ENCODE measurements around the gene KCNQ1.

Gene KCNQ1

DNA sequence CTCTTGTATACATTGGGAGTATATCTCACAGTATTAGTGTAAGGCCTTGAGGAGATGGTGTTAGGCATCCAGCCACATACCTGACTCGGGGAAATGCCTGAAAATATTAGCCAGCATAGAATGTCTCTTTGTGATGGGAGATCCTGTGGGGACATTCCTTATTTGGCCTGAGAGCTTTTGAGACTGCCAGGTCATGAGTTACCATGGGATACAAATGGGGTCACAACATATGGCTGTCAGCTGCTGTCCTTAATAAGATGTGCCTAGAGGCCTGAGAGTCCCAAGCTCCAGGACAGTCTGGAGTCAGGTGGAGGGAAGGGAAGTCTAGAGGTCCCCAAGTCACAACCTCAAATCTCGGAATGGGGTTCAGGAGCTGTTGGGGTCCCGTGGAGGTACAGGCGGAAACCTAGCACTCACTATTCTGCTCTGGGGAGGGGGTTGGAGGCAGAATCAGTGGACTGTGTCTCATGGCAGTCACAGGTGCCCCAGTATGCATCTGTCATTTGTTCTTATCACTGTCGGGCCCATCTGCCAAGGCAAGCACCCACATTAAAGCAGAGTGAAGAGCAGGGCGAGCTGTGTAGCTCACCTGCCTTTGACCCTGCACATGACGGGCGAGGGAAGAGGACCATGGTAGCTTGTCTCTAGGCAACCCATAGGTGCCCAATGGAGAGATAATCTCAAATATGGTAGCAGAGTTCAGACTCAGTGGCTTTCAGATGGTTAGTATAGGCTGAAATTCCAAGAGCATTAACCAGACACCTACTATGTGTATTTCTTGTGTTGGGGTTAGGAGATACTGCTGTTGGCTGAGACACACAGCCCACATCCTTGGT lies 225.0 kb downstream of the KCNQ1 start:
- H3K9me2 ChIP-seq (replicated peaks; ENCODE audit: insufficient read depth, low read length): no peaks in the 10 kb centered on the region
- no peaks in the 10 kb centered on the region for H3F3A ChIP-seq (ENCODE audit: insufficient read depth)
- no peaks in the 10 kb centered on the region for H3K79me2 ChIP-seq (ENCODE audit: insufficient read depth, low read length)
- H3K4me2 ChIP-seq (ENCODE audit: low read depth, low read length, poor library complexity, severe bottlenecking): no peak overlapping the region
- no peak overlapping the region for H3K27ac ChIP-seq (ENCODE audit: low read depth, low read length)
- H3K27me3 ChIP-seq (ENCODE audit: low read length): no peaks in the 10 kb centered on the region
- no peaks in the 10 kb centered on the region for H4K20me1 ChIP-seq (ENCODE audit: low read depth, low read length)
- H2AFZ ChIP-seq (ENCODE audit: low read depth, low read length, severe bottlenecking): no peak overlapping the region
- no peaks in the 10 kb centered on the region for H3K36me3 ChIP-seq (ENCODE audit: low read length)
- H3K4me3 ChIP-seq (ENCODE audit: insufficient read depth, low read length, poor library complexity, severe bottlenecking): no peak overlapping the region
- no peak for TF ChIP-seq EZH2phosphoT487 (conservative IDR thresholded peaks at IDR 0.05; ENCODE audit: low read length)
- TF ChIP-seq, protein P1, sequence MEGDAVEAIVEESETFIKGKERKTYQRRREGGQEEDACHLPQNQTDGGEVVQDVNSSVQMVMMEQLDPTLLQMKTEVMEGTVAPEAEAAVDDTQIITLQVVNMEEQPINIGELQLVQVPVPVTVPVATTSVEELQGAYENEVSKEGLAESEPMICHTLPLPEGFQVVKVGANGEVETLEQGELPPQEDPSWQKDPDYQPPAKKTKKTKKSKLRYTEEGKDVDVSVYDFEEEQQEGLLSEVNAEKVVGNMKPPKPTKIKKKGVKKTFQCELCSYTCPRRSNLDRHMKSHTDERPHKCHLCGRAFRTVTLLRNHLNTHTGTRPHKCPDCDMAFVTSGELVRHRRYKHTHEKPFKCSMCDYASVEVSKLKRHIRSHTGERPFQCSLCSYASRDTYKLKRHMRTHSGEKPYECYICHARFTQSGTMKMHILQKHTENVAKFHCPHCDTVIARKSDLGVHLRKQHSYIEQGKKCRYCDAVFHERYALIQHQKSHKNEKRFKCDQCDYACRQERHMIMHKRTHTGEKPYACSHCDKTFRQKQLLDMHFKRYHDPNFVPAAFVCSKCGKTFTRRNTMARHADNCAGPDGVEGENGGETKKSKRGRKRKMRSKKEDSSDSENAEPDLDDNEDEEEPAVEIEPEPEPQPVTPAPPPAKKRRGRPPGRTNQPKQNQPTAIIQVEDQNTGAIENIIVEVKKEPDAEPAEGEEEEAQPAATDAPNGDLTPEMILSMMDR (IDR thresholded peaks at IDR 0.05; ENCODE audit: insufficient read depth, low read length, poor library complexity, severe bottlenecking): no peak
- no peak overlapping the region for H3K9ac ChIP-seq (ENCODE audit: low read length)
- H3K9me3 ChIP-seq (ENCODE audit: insufficient read depth, low read length): no peaks in the 10 kb centered on the region

DNA sequence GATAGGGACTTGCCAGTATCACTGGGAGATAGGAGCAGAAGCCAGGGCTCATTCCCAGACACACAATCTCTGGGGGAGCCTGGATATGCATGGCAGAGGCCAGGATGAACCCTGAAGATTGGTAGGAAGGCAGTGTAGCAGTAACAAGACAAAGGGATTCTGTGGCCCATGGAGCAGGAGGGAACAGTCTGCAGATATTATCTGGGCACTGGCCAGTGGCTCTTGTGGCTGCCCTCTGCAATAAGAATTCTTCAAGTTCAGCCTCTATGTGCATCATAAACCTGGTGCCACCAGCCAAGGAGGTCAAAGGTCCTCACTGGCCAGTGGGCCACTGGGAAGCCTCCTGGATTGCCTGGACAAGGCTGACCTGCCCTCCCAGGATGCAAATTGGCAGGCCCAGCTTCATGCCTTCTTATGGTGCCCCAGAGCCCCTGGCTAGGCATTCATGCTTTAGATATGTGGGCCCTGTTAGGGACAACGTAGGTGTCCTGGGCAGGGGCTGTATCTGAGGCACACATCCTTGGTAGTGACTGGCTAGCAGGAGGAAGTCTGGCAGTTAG lies 225.8 kb downstream of the KCNQ1 start:
- H3K27ac ChIP-seq (ENCODE audit: low read depth, low read length): no peak overlapping the region
- H3K9ac ChIP-seq (ENCODE audit: low read length): no peak overlapping the region
- no peaks in the 10 kb centered on the region for H3K9me2 ChIP-seq (replicated peaks; ENCODE audit: insufficient read depth, low read length)
- TF ChIP-seq EZH2phosphoT487 (conservative IDR thresholded peaks at IDR 0.05; ENCODE audit: low read length): no peak
- TF ChIP-seq, protein P1 (IDR thresholded peaks at IDR 0.05; ENCODE audit: insufficient read depth, low read length, poor library complexity, severe bottlenecking): no peak
- no peak overlapping the region for H3K4me3 ChIP-seq (ENCODE audit: insufficient read depth, low read length, poor library complexity, severe bottlenecking)
- no peaks in the 10 kb centered on the region for H3K36me3 ChIP-seq (ENCODE audit: low read length)
- H2AFZ ChIP-seq (ENCODE audit: low read depth, low read length, severe bottlenecking): no peak overlapping the region
- no peak overlapping the region for H3K4me2 ChIP-seq (ENCODE audit: low read depth, low read length, poor library complexity, severe bottlenecking)
- H3K27me3 ChIP-seq (ENCODE audit: low read length): no peaks in the 10 kb centered on the region
- no peaks in the 10 kb centered on the region for H4K20me1 ChIP-seq (ENCODE audit: low read depth, low read length)
- H3F3A ChIP-seq (ENCODE audit: insufficient read depth): no peaks in the 10 kb centered on the region
- H3K9me3 ChIP-seq (ENCODE audit: insufficient read depth, low read length): no peaks in the 10 kb centered on the region
- no peaks in the 10 kb centered on the region for H3K79me2 ChIP-seq (ENCODE audit: insufficient read depth, low read length)

DNA sequence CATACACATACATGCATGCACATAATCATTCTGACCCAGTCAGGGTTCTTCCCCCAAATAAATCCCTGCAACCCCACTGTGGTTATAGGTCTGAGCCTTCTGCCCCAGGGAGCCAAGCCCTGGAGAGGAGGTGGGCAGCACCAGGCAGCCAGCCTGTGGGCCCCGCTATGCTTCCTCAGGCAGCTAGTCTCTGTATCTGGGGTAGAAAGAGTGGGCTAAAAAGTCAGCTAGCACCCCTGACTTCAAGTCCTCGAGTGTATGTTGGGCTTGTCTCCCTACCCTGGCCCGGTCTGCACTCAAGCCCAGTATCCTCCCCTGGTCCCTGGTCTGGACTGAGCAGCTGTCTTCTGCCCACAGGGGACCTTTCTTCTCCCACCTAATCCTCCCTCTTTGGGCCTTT lies 226.9 kb downstream of the KCNQ1 start:
- TF ChIP-seq, protein P1 (IDR thresholded peaks at IDR 0.05; ENCODE audit: insufficient read depth, low read length, poor library complexity, severe bottlenecking): no peak
- TF ChIP-seq EZH2phosphoT487 (conservative IDR thresholded peaks at IDR 0.05; ENCODE audit: low read length): no peak
- no peak overlapping the region for H3K4me2 ChIP-seq (ENCODE audit: low read depth, low read length, poor library complexity, severe bottlenecking)
- no peak overlapping the region for H3K4me3 ChIP-seq (ENCODE audit: insufficient read depth, low read length, poor library complexity, severe bottlenecking)
- no peaks in the 10 kb centered on the region for H3K79me2 ChIP-seq (ENCODE audit: insufficient read depth, low read length)
- H3K36me3 ChIP-seq (ENCODE audit: low read length): no peaks in the 10 kb centered on the region
- no peak overlapping the region for H3K9ac ChIP-seq (ENCODE audit: low read length)
- no peaks in the 10 kb centered on the region for H3F3A ChIP-seq (ENCODE audit: insufficient read depth)
- H3K27ac ChIP-seq (ENCODE audit: low read depth, low read length): no peak overlapping the region
- H3K9me3 ChIP-seq (ENCODE audit: insufficient read depth, low read length): no peaks in the 10 kb centered on the region
- no peak overlapping the region for H2AFZ ChIP-seq (ENCODE audit: low read depth, low read length, severe bottlenecking)
- no peaks in the 10 kb centered on the region for H3K27me3 ChIP-seq (ENCODE audit: low read length)
- H4K20me1 ChIP-seq (ENCODE audit: low read depth, low read length): no peaks in the 10 kb centered on the region
- H3K9me2 ChIP-seq (replicated peaks; ENCODE audit: insufficient read depth, low read length): no peaks in the 10 kb centered on the region
